Osteoblast (primary cell): ENCODE measurements around the gene GOPC. TPM values are rescaled to one million over a fixed set of nuclear protein-coding genes. Genes with fewer than 3 reads are reported as not detected.

ENCODE experiments used
- DNase-seq: peaks from one replicate; pipeline ENCODE4 v3.0.0; 2011; ENCODE audit warnings: low spot score, mixed read lengths; ENCODE audit not compliant: insufficient read length; ENCODE audit errors: missing footprints
- H2AFZ ChIP-seq: 2 replicates; pipeline ENCODE4 v1.6.0; 2011; ENCODE audit warnings: mild to moderate bottlenecking, low read length
- H3K27ac ChIP-seq: 2 replicates; pipeline ENCODE4 v1.5.1; 2011; ENCODE audit warnings: mild to moderate bottlenecking, low read depth, low read length, moderate library complexity
- H3K27me3 ChIP-seq: 2 replicates; pipeline ENCODE4 v1.6.0; 2012; ENCODE audit warnings: mild to moderate bottlenecking, control low read depth, inconsistent platforms, low read length, moderate library complexity; ENCODE audit not compliant: insufficient read depth
- H3K36me3 ChIP-seq: 2 replicates; pipeline ENCODE4 v1.5.1; 2011; ENCODE audit warnings: mild to moderate bottlenecking, low read length, control low read depth, moderate library complexity; ENCODE audit not compliant: insufficient read depth
- H3K4me1 ChIP-seq: 2 replicates; pipeline ENCODE4 v1.5.1; 2011; ENCODE audit warnings: mild to moderate bottlenecking, low read length, control low read depth, moderate library complexity; ENCODE audit not compliant: insufficient read depth
- H3K4me2 ChIP-seq: 2 replicates; pipeline ENCODE4 v1.6.0; 2011; ENCODE audit warnings: mild to moderate bottlenecking, low read length; ENCODE audit not compliant: insufficient read depth
- H3K4me3 ChIP-seq: fragments of 200-600 bp; sonication (generic); 3 replicates; pipeline ENCODE4 v1.5.1; 2012; ENCODE audit warnings: mild to moderate bottlenecking, low read length, inconsistent platforms; ENCODE audit not compliant: insufficient read depth
- H3K79me2 ChIP-seq: 2 replicates; pipeline ENCODE4 v1.6.0; 2012; ENCODE audit warnings: mild to moderate bottlenecking, low read length, control low read depth, inconsistent platforms; ENCODE audit not compliant: insufficient read depth
- H3K9me3 ChIP-seq: 2 replicates; pipeline ENCODE4 v1.5.1; 2011; ENCODE audit warnings: low read depth, low read length, control low read depth
- H4K20me1 ChIP-seq: 2 replicates; pipeline ENCODE4 v1.6.0; 2012; ENCODE audit warnings: mild to moderate bottlenecking, low read length, control low read depth; ENCODE audit not compliant: insufficient read depth
- CTCF ChIP-seq: IDR thresholded peaks from 2 replicates; pipeline ENCODE4 v1.5.1; 2011; ENCODE audit warnings: mild to moderate bottlenecking, low read depth, low read length, moderate library complexity; ENCODE audit errors: extremely low read depth
- total RNA-seq: library from RNA; depleted of rRNA; stranded (reverse); fragments of >200 nt; gene quantifications from 2 replicates; pipeline ENCODE4 v1.2.3, GENCODE V29; 2012

The GOPC gene
- total RNA-seq, 1 donor = 49.6 TPM

- peaks cover 71% of the 10 kb centered on the region for H4K20me1 ChIP-seq
- H2AFZ ChIP-seq = no peak overlapping the region
- DNase-seq = no peak
- H3K27me3 ChIP-seq = no peaks in the 10 kb centered on the region
- no peak overlapping the region for H3K4me2 ChIP-seq
- TF ChIP-seq CTCF = no peak
- no peak overlapping the region for H3K4me3 ChIP-seq
- peaks cover 41% of the 10 kb centered on the region for H3K36me3 ChIP-seq
- peaks cover 98% of the 10 kb centered on the region for H3K79me2 ChIP-seq
- peaks cover 7% of the 10 kb centered on the region for H3K4me1 ChIP-seq
- H3K9me3 ChIP-seq = no peaks in the 10 kb centered on the region
- H3K27ac ChIP-seq = no peak overlapping the region
These were observed 7.0 kb downstream of the GOPC start for GRCh38 chr6:117595099-117595923.

GRCh38 chr6:117592983-117593759, 9.1 kb downstream of the GOPC start:
- no peak overlapping the region for H3K4me3 ChIP-seq
- H3K4me2 ChIP-seq = no peak overlapping the region
- TF ChIP-seq CTCF = no peak
- H3K27me3 ChIP-seq = no peaks in the 10 kb centered on the region
- H3K27ac ChIP-seq = no peak overlapping the region
- no peak for DNase-seq
- no peaks in the 10 kb centered on the region for H3K9me3 ChIP-seq
- peaks cover 66% of the 10 kb centered on the region for H4K20me1 ChIP-seq
- H3K36me3 ChIP-seq = peaks cover 48% of the 10 kb centered on the region
- H2AFZ ChIP-seq = no peak overlapping the region
- H3K79me2 ChIP-seq = peaks cover 96% of the 10 kb centered on the region
- no peaks in the 10 kb centered on the region for H3K4me1 ChIP-seq

DNA sequence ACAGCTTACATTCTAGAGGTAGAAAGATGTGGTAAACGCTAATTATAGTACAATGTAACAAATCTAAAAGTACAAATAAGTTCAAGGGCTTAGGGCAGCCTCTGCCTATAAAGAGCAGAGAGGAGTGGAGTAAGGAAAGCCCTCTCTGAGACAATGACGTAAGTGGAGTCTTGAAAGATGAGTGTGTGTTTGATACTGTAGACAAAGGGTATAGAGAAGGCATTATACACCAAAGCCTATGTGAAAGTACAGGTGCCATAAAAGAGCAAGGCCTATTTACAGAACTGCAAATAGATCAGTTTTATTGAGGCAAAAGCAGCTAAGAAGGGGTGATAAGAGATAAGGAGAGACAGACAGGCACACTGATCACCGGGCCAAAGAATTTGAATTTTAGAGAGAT, 10.9 kb downstream of the GOPC start:
- Histone ChIP-seq H3K36me3 (peaks cover 40% of the 10 kb centered on the region), H3K27ac (peak overlapping the region; percentile 19), H3K9me3 (no peaks in the 10 kb centered on the region), H3K4me1 (no peaks in the 10 kb centered on the region), H2AFZ (no peak overlapping the region), H3K79me2 (peaks cover 95% of the 10 kb centered on the region), H3K4me3 (no peak overlapping the region), H3K4me2 (no peak overlapping the region), H4K20me1 (peaks cover 64% of the 10 kb centered on the region), H3K27me3 (no peaks in the 10 kb centered on the region)
- DNase-seq = no peak
- TF ChIP-seq CTCF = no peak

- Histone ChIP-seq H4K20me1 (peaks cover 67% of the 10 kb centered on the region), H3K27ac (no peak overlapping the region), H3K79me2 (peaks cover 91% of the 10 kb centered on the region), H3K9me3 (no peaks in the 10 kb centered on the region), H3K36me3 (peaks cover 44% of the 10 kb centered on the region), H3K4me2 (no peak overlapping the region), H2AFZ (no peak overlapping the region), H3K4me3 (no peak overlapping the region), H3K27me3 (no peaks in the 10 kb centered on the region), H3K4me1 (no peaks in the 10 kb centered on the region)
- no peak for TF ChIP-seq CTCF
- DNase-seq = no peak
These were observed 11.9 kb downstream of the GOPC start for GRCh38 chr6:117590447-117590846.
